ENCODE measurements around the gene RAX.

DNA sequence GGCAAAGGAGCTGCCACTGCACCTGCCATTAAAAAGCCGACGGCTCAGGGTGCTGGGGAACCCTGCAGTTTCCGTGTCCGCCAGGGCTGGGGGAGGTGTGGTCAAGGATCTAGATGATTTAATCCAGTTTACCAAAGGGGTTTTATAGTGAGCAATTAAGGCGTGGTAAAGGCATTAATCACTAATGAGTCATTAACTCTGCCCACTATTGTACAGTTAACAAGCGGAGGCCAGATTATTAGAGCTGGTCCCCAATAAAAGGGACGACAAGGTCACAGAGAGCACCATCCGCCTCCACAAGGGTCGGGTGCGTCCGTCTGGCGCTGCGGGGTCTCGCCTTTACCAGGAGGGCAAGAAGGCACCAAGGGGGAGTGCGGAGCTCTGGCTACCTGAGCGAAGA lies 9.6 kb downstream of the RAX start:
- TF ChIP-seq CTCF (conservative IDR thresholded peaks at IDR 0.05; ENCODE audit: low read depth, low read length) (no peak), EZH2 (IDR thresholded peaks at IDR 0.05; ENCODE audit: borderline replicate concordance, low read depth, low read length, poor library complexity, severe bottlenecking) (no peak)

All from A673 (cell line).